Karpas-422 (cell line): ENCODE measurements around the gene POSTN. TPM values are rescaled to one million over a fixed set of nuclear protein-coding genes. Genes with fewer than 3 reads are reported as not detected.
"Not testable (repeated sequence)": the region's sequence is repeated elsewhere in the genome, so short reads cannot be mapped to it uniquely, and the experiment has no call there.

Experiments
- DNase-seq: peaks from one replicate; pipeline ENCODE4 v3.0.0-alpha.2; 2015
- H2AFZ ChIP-seq: fragments of 200-600 bp; sonication (generic); 2 replicates; pipeline ENCODE4 v1.6.1; 2014; ENCODE audit warnings: antibody characterized with exemption, low read length, mixed read lengths
- H3K27ac ChIP-seq: fragments of 200-600 bp; sonication (generic); 2 replicates; pipeline ENCODE4 v1.5.1; 2014; ENCODE audit warnings: mild to moderate bottlenecking, low read length, moderate library complexity
- H3K27me3 ChIP-seq: fragments of 200-600 bp; sonication (generic); 2 replicates; pipeline ENCODE4 v1.6.1; 2014; ENCODE audit warnings: low read length, mixed read lengths
- H3K36me3 ChIP-seq: fragments of 200-600 bp; sonication (generic); 2 replicates; pipeline ENCODE4 v1.6.1; 2014; ENCODE audit warnings: low read length, mixed read lengths; ENCODE audit not compliant: insufficient read depth
- H3K4me1 ChIP-seq: fragments of 200-600 bp; sonication (generic); 2 replicates; pipeline ENCODE4 v1.6.1; 2014; ENCODE audit warnings: mild to moderate bottlenecking, low read length, mixed read lengths
- H3K4me2 ChIP-seq: fragments of 200-600 bp; sonication (generic); 2 replicates; pipeline ENCODE4 v1.6.1; 2014; ENCODE audit warnings: low read length, low read depth, mild to moderate bottlenecking; ENCODE audit not compliant: poor library complexity, severe bottlenecking
- H3K4me3 ChIP-seq: fragments of 200-600 bp; sonication (generic); 2 replicates; pipeline ENCODE4 v1.5.1; 2014; ENCODE audit warnings: mild to moderate bottlenecking, antibody characterized with exemption, low read length, mixed read lengths
- H3K79me2 ChIP-seq: fragments of 200-600 bp; sonication (generic); 2 replicates; pipeline ENCODE4 v1.6.1; 2014; ENCODE audit warnings: mild to moderate bottlenecking, low read length, mixed read lengths
- H3K9ac ChIP-seq: fragments of 200-600 bp; sonication (generic); 2 replicates; pipeline ENCODE4 v1.6.0; 2014; ENCODE audit warnings: low read length
- H3K9me2 ChIP-seq: fragments of 200-600 bp; sonication (generic), shearing (Covaris generic); replicated peaks from 2 replicates; pipeline ENCODE4 v1.6.0; 2014; ENCODE audit warnings: mild to moderate bottlenecking, low read length, moderate library complexity; ENCODE audit not compliant: insufficient read depth
- H3K9me3 ChIP-seq: fragments of 300-700, 200-600 bp; sonication (generic); 2 replicates; pipeline ENCODE4 v1.6.1; 2014; ENCODE audit warnings: low read length, mixed read lengths
- H4K20me1 ChIP-seq: fragments of 200-600 bp; sonication (generic); 2 replicates; pipeline ENCODE4 v1.6.1; 2014; ENCODE audit warnings: mild to moderate bottlenecking, antibody characterized with exemption, low read length, low read depth; ENCODE audit not compliant: insufficient read depth
- total RNA-seq: library from RNA; depleted of rRNA; stranded (reverse); fragments of >200 nt; shearing (Covaris generic); gene quantifications from 2 replicates; pipeline ENCODE4 v1.2.3, GENCODE V29; 2014; ENCODE audit warnings: low replicate concordance

The POSTN gene
- total RNA-seq, 1 experiment from 2014 or later = not detected

DNA sequence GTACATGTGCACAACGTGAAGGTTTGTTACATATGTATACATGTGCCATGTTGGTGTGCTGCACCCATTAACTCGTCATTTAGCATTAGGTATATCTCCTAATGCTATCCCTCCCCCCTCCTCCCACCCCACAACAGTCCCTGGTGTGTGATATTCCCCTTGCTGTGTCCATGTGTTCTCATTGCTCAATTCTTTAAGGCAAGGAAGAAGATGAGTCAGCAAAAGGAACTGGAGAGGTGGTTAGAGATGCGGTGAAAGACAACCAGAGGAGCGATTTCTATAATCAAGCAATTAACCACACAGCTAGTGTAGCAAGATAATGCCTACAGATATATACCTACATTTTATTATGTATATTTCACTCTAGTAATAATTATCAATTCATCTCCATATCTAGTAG, 9.2 kb downstream of the POSTN start:
- not testable (repeated sequence) for H3K4me2 ChIP-seq, H3K4me1 ChIP-seq, H4K20me1 ChIP-seq, H3K4me3 ChIP-seq, H3K9me3 ChIP-seq, H3K79me2 ChIP-seq, H3K27me3 ChIP-seq, H3K9me2 ChIP-seq, H3K27ac ChIP-seq, H3K9ac ChIP-seq, H3K36me3 ChIP-seq, DNase-seq, H2AFZ ChIP-seq

DNA sequence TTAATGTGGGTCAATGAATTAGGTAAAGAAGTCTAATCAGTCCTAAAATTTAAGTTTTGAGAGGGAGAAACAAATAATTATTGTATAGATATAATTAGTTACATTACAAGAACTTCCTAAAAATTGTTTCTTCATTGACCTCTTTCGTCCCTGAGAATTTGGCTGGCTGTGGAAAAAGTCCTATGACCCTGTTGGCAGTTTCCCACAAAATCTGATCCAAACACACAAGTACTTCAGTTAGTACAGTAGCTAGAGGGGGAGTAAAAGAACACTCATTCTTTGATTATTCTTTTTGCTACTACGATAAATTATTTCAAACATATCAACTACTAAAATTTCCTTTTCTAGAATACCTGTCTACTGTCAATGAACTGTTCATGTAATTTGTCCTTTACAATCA, 11.3 kb downstream of the POSTN start:
- no peak overlapping the region for H3K9ac ChIP-seq
- H3K4me2 ChIP-seq = no peak overlapping the region
- no peak for DNase-seq
- H3K79me2 ChIP-seq = no peaks in the 10 kb centered on the region
- H3K4me3 ChIP-seq = no peak overlapping the region
- no peaks in the 10 kb centered on the region for H3K4me1 ChIP-seq
- no peaks in the 10 kb centered on the region for H4K20me1 ChIP-seq
- no peaks in the 10 kb centered on the region for H3K9me3 ChIP-seq
- H2AFZ ChIP-seq = no peak overlapping the region
- no peaks in the 10 kb centered on the region for H3K9me2 ChIP-seq
- no peaks in the 10 kb centered on the region for H3K36me3 ChIP-seq
- H3K27ac ChIP-seq = no peak overlapping the region
- H3K27me3 ChIP-seq = no peaks in the 10 kb centered on the region

DNA sequence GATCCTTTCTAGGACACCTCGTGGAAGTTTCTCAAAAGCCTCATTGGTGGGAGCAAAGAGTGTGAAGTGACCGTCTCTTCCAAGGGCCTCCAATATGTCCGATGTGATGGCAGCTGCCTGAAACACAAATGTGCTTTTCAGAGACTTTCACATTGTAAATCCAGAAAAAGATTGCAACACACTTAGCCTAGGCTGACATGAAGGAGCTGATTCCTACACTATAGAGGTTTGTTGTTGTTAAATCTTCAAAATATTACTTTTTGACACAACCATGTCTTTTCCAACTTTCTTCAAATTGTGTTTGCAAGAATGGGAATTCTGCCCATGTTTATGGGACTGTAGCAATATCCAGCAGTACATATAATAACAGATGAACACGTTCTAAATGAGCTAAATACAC, 12.4 kb downstream of the POSTN start:
- H3K27ac ChIP-seq = no peak overlapping the region
- H3K9ac ChIP-seq = no peak overlapping the region
- no peaks in the 10 kb centered on the region for H3K27me3 ChIP-seq
- H3K4me3 ChIP-seq = no peak overlapping the region
- no peaks in the 10 kb centered on the region for H3K9me2 ChIP-seq
- H3K9me3 ChIP-seq = no peaks in the 10 kb centered on the region
- no peaks in the 10 kb centered on the region for H3K79me2 ChIP-seq
- H3K4me1 ChIP-seq = no peaks in the 10 kb centered on the region
- H4K20me1 ChIP-seq = no peaks in the 10 kb centered on the region
- no peak for DNase-seq
- H3K4me2 ChIP-seq = no peak overlapping the region
- no peak overlapping the region for H2AFZ ChIP-seq
- no peaks in the 10 kb centered on the region for H3K36me3 ChIP-seq

- no peaks in the 10 kb centered on the region for H4K20me1 ChIP-seq
- no peaks in the 10 kb centered on the region for H3K79me2 ChIP-seq
- H3K4me3 ChIP-seq = no peak overlapping the region
- H3K9me2 ChIP-seq = no peaks in the 10 kb centered on the region
- H2AFZ ChIP-seq = no peak overlapping the region
- H3K27ac ChIP-seq = no peak overlapping the region
- no peaks in the 10 kb centered on the region for H3K9me3 ChIP-seq
- no peak for DNase-seq
- no peaks in the 10 kb centered on the region for H3K4me1 ChIP-seq
- no peak overlapping the region for H3K4me2 ChIP-seq
- H3K9ac ChIP-seq = no peak overlapping the region
- no peaks in the 10 kb centered on the region for H3K27me3 ChIP-seq
- H3K36me3 ChIP-seq = no peaks in the 10 kb centered on the region
These were observed 13.0 kb downstream of the POSTN start for GRCh38 chr13:37585541-37585940.

GRCh38 chr13:37576601-37577000, 22.0 kb downstream of the POSTN start:
- Histone ChIP-seq H3K4me2 (no peak overlapping the region), H3K4me1 (no peaks in the 10 kb centered on the region), H3K9ac (no peak overlapping the region), H3K36me3 (no peaks in the 10 kb centered on the region), H3K4me3 (no peak overlapping the region), H3K79me2 (no peaks in the 10 kb centered on the region), H4K20me1 (no peaks in the 10 kb centered on the region), H2AFZ (no peak overlapping the region), H3K27me3 (no peaks in the 10 kb centered on the region), H3K27ac (no peak overlapping the region), H3K9me2 (no peaks in the 10 kb centered on the region), H3K9me3 (no peaks in the 10 kb centered on the region)
- no peak for DNase-seq

- H3K4me1 ChIP-seq = no peaks in the 10 kb centered on the region
- H3K9me3 ChIP-seq = no peaks in the 10 kb centered on the region
- DNase-seq = no peak
- no peak overlapping the region for H3K4me3 ChIP-seq
- H3K9ac ChIP-seq = no peak overlapping the region
- H2AFZ ChIP-seq = no peak overlapping the region
- H3K27ac ChIP-seq = no peak overlapping the region
- H3K9me2 ChIP-seq = no peaks in the 10 kb centered on the region; the same call in 1 of the 2 replicates
- H3K4me2 ChIP-seq = no peak overlapping the region
- no peaks in the 10 kb centered on the region for H4K20me1 ChIP-seq
- no peaks in the 10 kb centered on the region for H3K79me2 ChIP-seq
- H3K36me3 ChIP-seq = no peaks in the 10 kb centered on the region
- no peaks in the 10 kb centered on the region for H3K27me3 ChIP-seq
These were observed 33.1 kb downstream of the POSTN start for GRCh38 chr13:37565425-37565824.

DNA sequence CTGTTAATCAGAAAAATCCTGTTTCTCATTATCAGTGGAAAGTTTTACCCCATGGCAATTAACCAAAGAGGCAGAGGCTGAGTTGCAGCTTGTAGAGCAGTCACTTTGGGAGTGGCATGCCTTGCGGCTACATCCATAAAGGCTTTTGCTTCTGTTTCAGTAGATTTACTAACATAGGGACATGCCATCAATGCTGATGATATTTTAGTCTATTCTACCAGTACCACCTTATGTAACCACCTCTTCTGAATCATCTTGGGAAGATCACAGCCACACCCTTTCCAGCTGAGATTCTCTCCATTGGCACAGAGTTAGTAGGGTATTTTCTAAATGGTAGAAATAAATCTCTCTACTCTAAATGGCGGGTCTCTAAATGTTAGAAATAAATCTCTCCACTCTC, 37.5 kb downstream of the POSTN start:
- no peak overlapping the region for H3K4me2 ChIP-seq
- no peaks in the 10 kb centered on the region for H3K27me3 ChIP-seq
- H2AFZ ChIP-seq = no peak overlapping the region
- no peaks in the 10 kb centered on the region for H4K20me1 ChIP-seq
- no peak overlapping the region for H3K9ac ChIP-seq
- no peaks in the 10 kb centered on the region for H3K9me2 ChIP-seq
- H3K9me3 ChIP-seq = no peaks in the 10 kb centered on the region
- H3K4me3 ChIP-seq = no peak overlapping the region
- H3K79me2 ChIP-seq = no peaks in the 10 kb centered on the region
- H3K27ac ChIP-seq = no peak overlapping the region
- no peak for DNase-seq
- no peaks in the 10 kb centered on the region for H3K36me3 ChIP-seq
- H3K4me1 ChIP-seq = no peaks in the 10 kb centered on the region

- no peak overlapping the region for H3K9ac ChIP-seq
- no peak overlapping the region for H3K27ac ChIP-seq
- no peak overlapping the region for H3K4me3 ChIP-seq
- no peaks in the 10 kb centered on the region; the same call in 1 of the 2 replicates for H3K9me3 ChIP-seq
- no peak overlapping the region for H2AFZ ChIP-seq
- no peaks in the 10 kb centered on the region for H3K36me3 ChIP-seq
- H3K9me2 ChIP-seq = no peaks in the 10 kb centered on the region
- no peaks in the 10 kb centered on the region for H4K20me1 ChIP-seq
- H3K27me3 ChIP-seq = no peaks in the 10 kb centered on the region
- no peaks in the 10 kb centered on the region for H3K4me1 ChIP-seq
- no peak for DNase-seq
- no peak overlapping the region for H3K4me2 ChIP-seq
- H3K79me2 ChIP-seq = no peaks in the 10 kb centered on the region
These were observed 38.0 kb downstream of the POSTN start for GRCh38 chr13:37560526-37560925.

DNA sequence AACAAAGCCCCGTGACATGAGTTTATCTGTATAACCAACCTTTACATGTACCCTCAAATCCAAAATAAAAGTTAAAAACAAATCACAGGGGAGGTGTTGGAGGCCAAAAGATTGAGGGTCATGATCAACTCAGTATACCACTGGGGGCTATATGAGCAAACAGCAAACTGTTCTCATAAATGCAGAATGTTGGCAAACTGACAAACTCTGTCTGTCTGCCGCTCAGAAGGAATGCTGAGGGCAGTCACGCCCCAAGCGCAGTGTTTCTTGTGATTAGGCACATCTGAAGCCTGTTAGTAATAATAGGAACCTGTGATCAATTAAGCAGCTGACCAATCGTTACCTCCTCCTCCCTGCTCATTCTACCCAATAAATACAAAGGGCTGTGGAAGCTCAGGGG, 39.8 kb downstream of the POSTN start:
- H3K9me2 ChIP-seq, H3K4me2 ChIP-seq, H3K27me3 ChIP-seq, H3K9ac ChIP-seq, H3K27ac ChIP-seq, H3K4me3 ChIP-seq, H3K9me3 ChIP-seq, H4K20me1 ChIP-seq, H3K4me1 ChIP-seq, DNase-seq, H3K36me3 ChIP-seq, H2AFZ ChIP-seq, H3K79me2 ChIP-seq: not testable (repeated sequence)
